OCI-LY7 (cell line): ENCODE measurements around the gene RIN3. TPM values are rescaled to one million over a fixed set of nuclear protein-coding genes. Genes with fewer than 3 reads are reported as not detected.

Experiments
- BruUV-seq: library from RNA; stranded (reverse); fragments of 400-500 nt; replicated peaks from 2 replicates; lab custom pipeline; 2021; lab: Mats Ljungman, UMichigan
- CTCF ChIA-PET: fragments of 300-600 bp; sonication (Branson Sonifier 250); formaldehyde crosslinking; loops from one replicate; lab custom pipeline; 2022; ENCODE audit warnings: antibody characterized with exemption; ENCODE audit not compliant: unreplicated experiment; lab: Charles Lee
- POLR2A ChIA-PET: fragments of 300-600 bp; sonication (Branson Sonifier 250); formaldehyde crosslinking; loops from one replicate; lab custom pipeline; 2022; ENCODE audit warnings: antibody characterized with exemption; lab: Charles Lee
- DNase-seq: peaks from one replicate; pipeline ENCODE4 v3.0.0-alpha.2; 2015; ENCODE audit warnings: low spot score
- H2AFZ ChIP-seq: fragments of 200-600 bp; sonication (generic), shearing (Covaris generic); 2 replicates; pipeline ENCODE4 v1.6.1; 2014; ENCODE audit warnings: mild to moderate bottlenecking, antibody characterized with exemption, low read length, moderate library complexity
- H3K27ac ChIP-seq: fragments of 200-600 bp; sonication (generic); 2 replicates; pipeline ENCODE4 v1.5.1; 2014; ENCODE audit warnings: mixed run types, low read depth, mild to moderate bottlenecking, moderate library complexity, low read length, inconsistent platforms; ENCODE audit not compliant: poor library complexity, severe bottlenecking
- H3K36me3 ChIP-seq: fragments of 200-600 bp; sonication (generic); 2 replicates; pipeline ENCODE4 v1.6.1; 2014; ENCODE audit warnings: mild to moderate bottlenecking, antibody characterized with exemption, low read length, moderate library complexity, mixed read lengths; ENCODE audit not compliant: insufficient read depth
- H3K4me1 ChIP-seq: fragments of 200-600 bp; sonication (generic); 2 replicates; pipeline ENCODE4 v1.5.1; 2014; ENCODE audit warnings: mild to moderate bottlenecking, low read length; ENCODE audit not compliant: insufficient read depth, poor library complexity, severe bottlenecking
- H3K4me2 ChIP-seq: fragments of 200-600 bp; sonication (generic); 2 replicates; pipeline ENCODE4 v1.6.1; 2014; ENCODE audit warnings: mild to moderate bottlenecking, low read length
- H3K4me3 ChIP-seq: fragments of 200-600 bp; sonication (generic); 2 replicates; pipeline ENCODE4 v1.5.1; 2014; ENCODE audit warnings: mild to moderate bottlenecking, low read depth, low read length; ENCODE audit not compliant: poor library complexity, severe bottlenecking
- H3K79me2 ChIP-seq: fragments of 200-600 bp; sonication (generic); 2 replicates; pipeline ENCODE4 v1.6.1; 2016; ENCODE audit warnings: low read depth, mild to moderate bottlenecking, low read length, moderate library complexity, mixed read lengths; ENCODE audit not compliant: insufficient read depth
- H3K9me2 ChIP-seq: fragments of 200-600 bp; sonication (generic); 2 replicates; pipeline ENCODE4 v1.6.1; 2016; ENCODE audit warnings: mild to moderate bottlenecking, low read length, mixed read lengths; ENCODE audit not compliant: insufficient read depth
- H3K9me3 ChIP-seq: fragments of 200-600 bp; sonication (generic); 2 replicates; pipeline ENCODE4 v1.6.1; 2014; ENCODE audit warnings: mild to moderate bottlenecking, mixed run types, low read length, mixed read lengths
- H4K20me1 ChIP-seq: fragments of 200-600 bp; sonication (generic); 2 replicates; pipeline ENCODE4 v1.6.1; 2014; ENCODE audit warnings: mild to moderate bottlenecking, antibody characterized with exemption, low read length, moderate library complexity, mixed read lengths; ENCODE audit not compliant: insufficient read depth
- CTCF ChIP-seq: fragments of 200-600 bp; sonication (generic); conservative IDR thresholded peaks from 2 replicates; pipeline ENCODE4 v1.5.1; 2014; ENCODE audit warnings: mild to moderate bottlenecking, antibody characterized with exemption, low read length, moderate library complexity, mixed read lengths
- EZH2phosphoT487 ChIP-seq: fragments of 200-600 bp; sonication (generic); IDR thresholded peaks from 2 replicates; pipeline ENCODE4 v1.6.1; 2018; ENCODE audit warnings: low read depth, borderline replicate concordance, mild to moderate bottlenecking, mixed run types, antibody characterized with exemption, low read length, moderate library complexity, mixed read lengths
- intact Hi-C: fragments of 100-400 bp; cut with micrococcal nuclease; formaldehyde crosslinking; loops from one replicate; pipeline ENCODE4 v1.10.0; 2022; ENCODE audit not compliant: unreplicated experiment
- total RNA-seq, 2 experiments: library from RNA; depleted of rRNA in 1 of 2; stranded (reverse); fragments of >200 nt in 1 of 2; shearing (Covaris generic) in 1 of 2; gene quantifications; 2 replicates each; pipeline ENCODE4 v1.2.3, GENCODE V29; 2014 to 2022

The RIN3 gene
- total RNA-seq, 2 experiments from 2014 or later = not detected

- Histone ChIP-seq H3K4me2 (no peak overlapping the region), H3K9me3 (no peaks in the 10 kb centered on the region), H3K27ac (no peak overlapping the region), H3K4me3 (no peak overlapping the region), H3K9me2 (no peaks in the 10 kb centered on the region), H3K36me3 (no peaks in the 10 kb centered on the region), H2AFZ (no peak overlapping the region), H3K4me1 (no peaks in the 10 kb centered on the region), H4K20me1 (no peaks in the 10 kb centered on the region), H3K79me2 (no peaks in the 10 kb centered on the region)
- BruUV-seq = no TSS peak
- no peak for DNase-seq
- TF ChIP-seq EZH2phosphoT487 (no peak), CTCF (no peak)
- POLR2A ChIA-PET = no interaction called here
- intact Hi-C loops = no loop called here
- CTCF ChIA-PET = interaction anchor here (0.6 kb wide), 1 partner anchor 49 kb away, joined by 4 read pairs; no protein-coding TSS in a partner anchor
Measured at GRCh38 chr14:92521058-92521415, 7.5 kb downstream of the RIN3 start.

DNA sequence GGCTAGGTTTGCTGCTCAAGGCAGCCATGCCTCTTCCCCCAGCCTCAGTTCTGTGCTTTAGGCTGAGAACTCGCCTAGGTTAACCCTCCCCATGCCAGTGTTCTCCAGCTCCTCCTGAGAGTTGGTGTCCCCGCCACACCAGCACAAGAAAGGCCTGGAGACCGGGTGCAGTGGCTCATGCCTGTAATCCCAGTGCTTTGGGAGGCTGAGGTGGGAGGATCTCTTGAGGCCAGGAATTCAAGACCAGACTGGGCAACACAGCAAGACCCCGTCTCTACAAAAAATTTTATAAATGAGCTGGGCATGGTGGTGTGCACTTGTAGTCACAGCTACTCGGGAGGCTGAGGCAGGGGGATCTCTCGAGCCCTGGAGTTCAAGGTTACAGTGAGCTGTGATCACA, 10.2 kb downstream of the RIN3 start:
- DNase-seq = no peak
- Histone ChIP-seq H3K36me3 (no peaks in the 10 kb centered on the region), H3K9me2 (no peaks in the 10 kb centered on the region), H3K9me3 (no peaks in the 10 kb centered on the region), H3K79me2 (no peaks in the 10 kb centered on the region), H3K27ac (no peak overlapping the region), H3K4me1 (no peaks in the 10 kb centered on the region), H3K4me2 (no peak overlapping the region), H2AFZ (no peak overlapping the region), H4K20me1 (no peaks in the 10 kb centered on the region), H3K4me3 (no peak overlapping the region)
- TF ChIP-seq CTCF = no peak
- TF ChIP-seq EZH2phosphoT487 = no peak
- CTCF ChIA-PET = no interaction called here
- intact Hi-C loops = no loop called here
- POLR2A ChIA-PET = no interaction called here
- no TSS peak for BruUV-seq

GRCh38 chr14:92524602-92525185, 11.1 kb downstream of the RIN3 start:
- no peaks in the 10 kb centered on the region for H3K9me2 ChIP-seq
- CTCF ChIA-PET = no interaction called here
- no peaks in the 10 kb centered on the region for H3K36me3 ChIP-seq

More at GRCh38 chr14:92524602-92525185, 11.1 kb downstream of the RIN3 start:
- Histone ChIP-seq H3K9me3 (no peaks in the 10 kb centered on the region), H3K4me2 (no peak overlapping the region), H3K79me2 (no peaks in the 10 kb centered on the region), H4K20me1 (no peaks in the 10 kb centered on the region), H3K4me1 (no peaks in the 10 kb centered on the region), H3K4me3 (no peak overlapping the region), H2AFZ (no peak overlapping the region), H3K27ac (no peak overlapping the region)
- intact Hi-C loops = no loop called here
- POLR2A ChIA-PET = no interaction called here
- no TSS peak for BruUV-seq
- TF ChIP-seq EZH2phosphoT487 (no peak), CTCF (no peak)
- DNase-seq = no peak
